NT2/D1 (cell line): ENCODE results near the gene PDE6B.

ENCODE experiments used
- SUZ12 ChIP-seq: IDR thresholded peaks from 2 replicates; pipeline ENCODE4 v1.6.1; 2011; ENCODE audit not compliant: insufficient read length, insufficient read depth; ENCODE audit errors: extremely low read depth
- YY1 ChIP-seq: IDR thresholded peaks from 2 replicates; pipeline ENCODE4 v1.6.1; 2011; ENCODE audit not compliant: insufficient read length, insufficient read depth
- ZNF274 ChIP-seq: IDR thresholded peaks from 2 replicates; pipeline ENCODE4 v1.6.1; 2011; ENCODE audit warnings: mild to moderate bottlenecking, low read depth, low read length

GRCh38 chr4:654503-654845, 29.1 kb downstream of the PDE6B start:
- TF ChIP-seq YY1 (no peak), SUZ12 (no peak), ZNF274 (no peak)
